Measurements from ENCODE around the gene ITM2B.

DNA sequence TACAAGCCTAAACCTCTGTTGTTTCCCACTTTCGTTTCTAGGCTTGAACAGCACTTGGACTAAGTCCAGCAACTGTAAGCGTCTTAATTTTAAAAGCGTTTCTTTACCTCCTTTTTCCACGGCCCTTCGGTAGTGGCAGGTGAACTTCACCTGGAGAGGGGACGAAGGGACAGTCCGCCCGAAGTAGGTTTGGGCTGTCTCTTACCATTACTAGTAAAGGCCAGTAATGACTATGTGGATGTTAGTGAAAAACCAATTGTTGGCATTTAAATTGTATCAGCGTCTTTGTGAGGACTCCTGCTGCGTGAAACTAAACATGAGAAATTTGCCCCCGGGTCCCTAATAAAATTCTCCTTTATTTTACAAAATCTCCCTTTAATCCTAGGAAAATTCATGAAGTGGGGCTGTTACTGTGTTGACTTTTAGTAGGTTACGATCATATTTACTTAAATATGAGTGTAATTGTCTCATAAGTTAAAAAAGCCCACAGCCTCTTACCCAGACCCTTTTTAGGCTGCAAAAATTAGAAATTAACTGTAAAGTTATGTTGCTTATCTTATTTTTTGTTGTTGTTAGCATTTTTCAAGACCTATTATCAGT, 983 bp downstream of the ITM2B start:
- TF ChIP-seq EZH2phosphoT487 (IDR thresholded peaks at IDR 0.05; ENCODE audit: insufficient read depth, low read depth), result no peak
- no peak for TF ChIP-seq EZH2 (IDR thresholded peaks at IDR 0.05; ENCODE audit: insufficient read depth, poor library complexity, severe bottlenecking)
